Neutrophil (primary cell): ENCODE results near the gene CD22.

Experiments used
- H3K27ac ChIP-seq: fragments of 200-600 bp; sonication (generic); 2 replicates; pipeline ENCODE4 v1.5.1; 2016; ENCODE audit warnings: mild to moderate bottlenecking, moderate library complexity
- H3K27me3 ChIP-seq: fragments of 200-600 bp; sonication (generic); 2 replicates; pipeline ENCODE4 v1.6.0; 2016; ENCODE audit warnings: mild to moderate bottlenecking
- H3K36me3 ChIP-seq: fragments of 200-600 bp; sonication (generic); 2 replicates; pipeline ENCODE4 v1.5.1; 2017
- H3K4me1 ChIP-seq, 2 experiments: fragments of 200-600 bp in 1 of 2; sonication (generic) in 1 of 2; 1 replicate in 1 of 2; 2 replicates in 1 of 2; pipeline versions ENCODE4 v1.5.1 to v1.6.1; 2013 to 2016; ENCODE audit warnings: low read depth in 1 of 2, low read length in 1 of 2, mild to moderate bottlenecking in 1 of 2, moderate library complexity in 1 of 2; ENCODE audit not compliant: control insufficient read depth in 1 of 2, insufficient read depth in 1 of 2
- H3K4me3 ChIP-seq, 2 experiments: fragments of 200-600 bp in 1 of 2; sonication (generic) in 1 of 2; 1 replicate in 1 of 2; 2 replicates in 1 of 2; pipeline ENCODE4 v1.5.1; 2013 to 2016; ENCODE audit warnings: low read depth in 1 of 2, low read length in 1 of 2, mild to moderate bottlenecking in 1 of 2, moderate library complexity in 1 of 2
- H3K9me3 ChIP-seq: fragments of 200-600 bp; sonication (generic); 2 replicates; pipeline ENCODE4 v1.5.1; 2016
- CTCF ChIP-seq: fragments of 200-600 bp; sonication (generic); IDR thresholded peaks from 2 replicates; pipeline ENCODE4 v1.5.1; 2016; ENCODE audit warnings: antibody characterized with exemption

Gene CD22

GRCh38 chr19:35321291-35321690 is 7.7 kb upstream of the CD22 start:
- Histone ChIP-seq H3K9me3 (no peaks in the 10 kb centered on the region), H3K27ac (no peak overlapping the region), H3K36me3 (no peaks in the 10 kb centered on the region), H3K4me3 (no peak overlapping the region), H3K27me3 (no peaks in the 10 kb centered on the region), H3K4me1 (peaks cover 23 to 25% of the 10 kb centered on the region in 2 experiments)
- no peak for TF ChIP-seq CTCF

- Histone ChIP-seq H3K27me3 (no peaks in the 10 kb centered on the region), H3K4me3 (no peak overlapping the region), H3K4me1 (peaks cover 23 to 25% of the 10 kb centered on the region in 2 experiments), H3K36me3 (no peaks in the 10 kb centered on the region), H3K27ac (no peak overlapping the region), H3K9me3 (no peaks in the 10 kb centered on the region)
- no peak for TF ChIP-seq CTCF
Measured at GRCh38 chr19:35322014-35322413, 7.0 kb upstream of the CD22 start.

- Histone ChIP-seq H3K9me3 (no peaks in the 10 kb centered on the region), H3K4me1 (peaks cover 10 to 15% of the 10 kb centered on the region in 2 experiments), H3K27me3 (peaks cover 5% of the 10 kb centered on the region), H3K4me3 (no peak overlapping the region), H3K27ac (no peak overlapping the region), H3K36me3 (no peaks in the 10 kb centered on the region)
- TF ChIP-seq CTCF: no peak
Measured at GRCh38 chr19:35327642-35328041, 1.3 kb upstream of the CD22 start.

GRCh38 chr19:35329323-35329722 is 336 bp downstream of the CD22 start:
- no peak for TF ChIP-seq CTCF
- Histone ChIP-seq H3K36me3 (no peaks in the 10 kb centered on the region), H3K4me3 (no peak overlapping the region), H3K4me1 (peaks cover 7 to 9% of the 10 kb centered on the region in 2 experiments), H3K27me3 (peaks cover 16% of the 10 kb centered on the region), H3K9me3 (no peaks in the 10 kb centered on the region), H3K27ac (no peak overlapping the region)

GRCh38 chr19:35330475-35330874 is 1.5 kb downstream of the CD22 start:
- H3K36me3 ChIP-seq: no peaks in the 10 kb centered on the region
- H3K4me3 ChIP-seq: no peak overlapping the region
- TF ChIP-seq CTCF: no peak
- H3K9me3 ChIP-seq: no peaks in the 10 kb centered on the region
- no peak overlapping the region for H3K27ac ChIP-seq
- H3K4me1 ChIP-seq: peaks cover 6 to 7% of the 10 kb centered on the region in 2 experiments
- peaks cover 16% of the 10 kb centered on the region for H3K27me3 ChIP-seq
